ENCODE data around the gene EIF4H.
"Not testable (repeated sequence)": the region's sequence is repeated elsewhere in the genome, so short reads cannot be mapped to it uniquely, and the experiment has no call there.

The EIF4H gene

GRCh38 chr7:74173866-74174605 lies at the start of gene EIF4H:
Gene EIF4H (plus strand): TSS chr7:74174356. CDS start chr7:74174384, 28 bp downstream.
- peak; percentile 92 for DNase-seq (ENCODE audit: low spot score)

DNA sequence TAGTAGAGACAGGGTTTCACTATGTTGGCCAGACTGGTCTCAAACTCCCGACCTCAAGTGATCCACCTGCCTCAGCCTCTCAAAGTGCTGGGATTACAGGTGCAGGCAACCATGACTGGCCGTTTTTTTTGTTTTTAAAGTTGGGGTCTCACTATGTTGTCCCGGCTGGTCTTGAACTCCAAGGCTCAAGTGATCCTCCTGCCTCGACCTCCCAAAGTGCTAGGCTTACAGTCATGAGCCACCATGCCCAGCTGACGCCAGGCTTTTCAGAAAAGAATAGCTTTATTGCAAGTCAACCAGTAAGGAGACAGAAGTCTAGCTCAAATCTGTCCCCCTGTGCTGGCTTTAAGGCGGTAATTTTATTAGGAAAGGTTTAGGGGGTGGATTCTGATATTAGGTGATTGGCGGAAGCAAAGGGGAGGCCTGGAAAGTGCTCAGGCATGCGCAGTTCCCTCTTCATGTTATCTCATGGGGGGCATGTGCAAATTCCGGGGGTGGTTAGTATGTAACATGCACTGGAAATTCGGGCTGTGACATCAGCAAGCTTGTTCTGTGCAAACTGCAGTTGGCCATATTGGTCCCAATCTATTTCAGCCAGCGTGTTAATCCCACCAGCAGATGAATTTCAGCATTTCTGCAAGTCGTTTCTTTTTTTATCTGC lies 47.8 kb upstream of the EIF4H start:
- no peak for DNase-seq (ENCODE audit: low spot score)

DNA sequence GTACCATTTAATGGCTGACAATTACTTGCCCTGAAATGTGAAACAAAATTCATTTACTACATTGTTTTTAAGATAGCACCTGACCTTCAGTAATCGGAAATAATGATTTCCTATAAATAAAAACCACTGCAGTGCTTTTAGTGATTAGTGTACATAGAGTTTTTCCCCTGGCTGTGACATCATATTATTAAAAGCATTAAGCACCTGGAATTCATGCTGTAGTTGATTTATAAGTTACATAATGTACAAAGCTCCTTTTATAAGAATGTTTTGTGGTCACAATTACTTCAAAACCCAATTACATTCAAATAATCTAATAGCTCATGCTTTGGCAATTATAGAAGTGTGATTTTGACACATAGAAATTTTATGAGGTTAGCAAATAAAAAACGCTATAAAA lies 44.3 kb upstream of the EIF4H start:
- DNase-seq (ENCODE audit: low spot score), result no peak

DNA sequence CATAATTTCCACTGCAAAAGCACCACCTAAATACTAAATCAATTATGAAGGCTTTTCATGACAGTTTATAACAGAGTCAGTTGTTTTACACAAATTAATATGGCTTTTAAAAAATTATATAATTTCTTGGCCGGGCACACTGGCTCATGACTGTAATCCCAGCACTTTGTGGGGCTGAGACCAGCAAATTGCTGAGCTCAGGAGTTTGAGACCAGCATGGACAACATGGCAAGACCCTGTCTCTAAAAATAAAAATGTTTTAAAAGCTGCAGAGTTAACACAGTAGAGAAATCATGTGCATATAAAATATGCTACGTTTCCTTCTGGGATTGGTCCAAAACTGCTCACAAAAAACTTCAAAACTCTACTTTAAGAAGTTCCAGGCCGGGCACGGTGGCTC lies 43.6 kb upstream of the EIF4H start:
- DNase-seq (ENCODE audit: low spot score), result no peak

DNA sequence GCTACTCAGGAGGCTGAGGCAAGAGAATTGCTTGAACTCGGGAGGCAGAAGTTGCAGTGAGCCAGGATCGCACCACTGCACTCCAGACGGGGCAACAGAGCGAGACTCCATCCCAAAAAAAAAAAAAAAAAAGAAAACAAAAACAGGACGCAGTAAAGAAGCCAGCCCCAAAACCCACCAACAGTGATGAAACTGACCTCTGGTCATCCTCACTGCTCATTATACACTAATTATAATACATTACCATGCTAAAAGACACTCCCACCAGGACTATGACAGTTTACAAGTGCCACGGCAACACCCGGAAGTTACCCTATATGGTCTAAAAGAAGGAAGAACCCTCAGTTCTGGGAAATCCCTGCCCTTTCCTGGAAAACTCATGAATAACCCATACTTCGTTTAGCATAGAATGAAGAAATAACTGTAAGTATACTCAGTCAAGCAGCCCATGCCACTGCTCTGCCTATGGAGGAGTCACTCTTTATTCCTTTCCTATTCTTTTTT lies 40.0 kb upstream of the EIF4H start:
- DNase-seq (ENCODE audit: low spot score), result no peak

- no peak for DNase-seq (ENCODE audit: low spot score)
These were observed 35.8 kb upstream of the EIF4H start for GRCh38 chr7:74138334-74138867.

DNA sequence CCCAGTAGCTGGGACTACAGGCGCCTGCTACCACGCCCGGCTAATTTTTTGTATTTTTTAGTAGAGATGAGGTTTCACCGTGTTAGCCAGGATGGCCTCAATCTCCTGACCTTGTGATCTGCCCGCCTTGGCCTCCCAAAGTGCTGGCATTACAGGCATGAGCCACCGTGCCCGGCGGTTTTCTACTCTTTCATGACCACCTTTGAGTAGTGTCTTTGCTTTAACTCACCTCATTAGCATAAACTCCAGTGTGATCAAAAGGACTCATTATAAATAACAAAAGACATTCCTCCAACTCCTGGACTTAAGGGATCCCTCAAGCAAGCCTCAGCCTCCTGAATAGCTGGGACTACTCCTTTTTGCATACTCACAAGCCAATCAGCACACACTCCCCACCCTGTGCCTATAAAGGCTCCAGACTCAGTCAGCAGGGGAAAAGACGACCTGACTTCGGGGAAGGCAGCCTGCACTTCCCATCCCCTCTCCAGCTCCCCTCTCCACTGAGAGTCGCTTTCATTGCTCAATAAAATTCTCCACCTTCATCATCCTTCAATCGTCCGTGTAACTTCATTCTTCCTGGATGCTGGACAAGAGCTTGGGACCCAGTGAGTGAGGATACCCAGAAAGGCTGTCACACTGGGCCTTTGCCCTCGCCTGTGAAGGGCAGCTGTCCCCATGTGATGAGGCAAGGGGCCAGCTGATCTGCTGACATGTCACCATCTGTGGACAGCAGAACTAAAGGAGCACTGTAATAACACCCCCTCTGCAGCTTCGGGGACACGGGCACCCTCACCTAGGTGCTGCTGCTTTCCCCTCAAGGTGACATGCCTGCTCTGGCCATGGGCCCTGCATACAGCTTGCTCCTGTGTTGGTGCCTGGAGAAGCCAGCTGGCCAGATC lies 35.0 kb upstream of the EIF4H start:
- peak; percentile 10 for DNase-seq (ENCODE audit: low spot score)

DNA sequence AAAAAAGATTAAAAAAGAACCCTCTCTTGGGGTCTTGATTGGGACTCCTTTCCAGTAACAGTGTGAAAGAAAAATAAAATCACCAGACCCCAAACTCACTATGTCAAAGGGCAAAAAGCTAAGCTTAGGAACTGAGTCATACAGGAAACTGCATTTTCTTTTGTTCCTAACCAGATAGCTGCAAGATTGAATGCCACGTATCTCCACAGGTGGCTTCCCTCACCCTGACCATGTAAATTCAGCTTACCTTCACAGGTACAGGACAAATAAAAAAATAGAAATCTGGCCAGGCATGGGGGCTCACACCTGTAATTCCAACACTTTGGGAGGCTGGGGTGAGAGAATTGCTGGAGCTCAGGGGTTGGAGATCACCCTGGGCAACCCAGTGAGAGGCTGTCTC lies 32.5 kb upstream of the EIF4H start:
- no peak for DNase-seq (ENCODE audit: low spot score)

- no peak for DNase-seq (ENCODE audit: low spot score)
These were observed 30.8 kb upstream of the EIF4H start for GRCh38 chr7:74143383-74143782.

- no peak for DNase-seq (ENCODE audit: low spot score)
These were observed 25.7 kb upstream of the EIF4H start for GRCh38 chr7:74148491-74148890.

DNA sequence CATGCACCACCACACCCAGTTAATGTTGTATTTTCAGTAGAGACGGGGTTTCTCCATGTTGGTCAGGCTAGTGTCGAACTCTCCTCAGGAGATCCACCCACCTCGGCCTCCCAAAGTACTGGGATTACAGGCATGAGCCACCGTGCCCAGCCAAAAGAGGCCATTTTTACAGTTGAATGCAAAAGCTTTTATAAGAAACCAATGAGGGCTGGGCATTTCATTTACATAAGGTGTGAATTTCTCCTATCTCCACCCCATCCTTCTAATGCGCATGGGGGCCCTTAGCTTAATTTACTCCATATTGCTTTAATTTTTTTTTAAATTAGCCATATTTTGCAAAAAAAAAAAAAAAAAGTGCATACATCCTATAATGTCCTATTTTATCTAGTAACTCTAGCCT lies 25.1 kb upstream of the EIF4H start:
- no peak for DNase-seq (ENCODE audit: low spot score)

DNA sequence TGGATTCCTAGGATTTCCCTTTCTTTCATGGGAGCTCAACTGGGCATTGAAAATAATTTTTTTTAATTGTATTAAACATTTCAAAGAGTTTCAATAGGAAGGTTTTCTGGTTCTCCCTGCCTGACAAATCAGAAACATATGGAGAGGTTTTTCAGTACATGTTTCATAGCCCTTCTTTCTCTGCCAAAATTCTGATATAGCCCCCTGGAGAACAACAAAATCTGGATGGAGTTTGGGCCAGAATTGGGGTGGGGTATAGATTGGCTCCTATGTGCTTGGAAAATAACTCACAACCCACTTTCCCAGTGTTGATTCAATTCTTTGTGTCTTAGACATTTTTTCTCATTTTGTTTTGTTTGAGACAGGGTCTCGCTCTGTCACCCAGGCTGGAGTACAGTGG lies 24.6 kb upstream of the EIF4H start:
- no peak for DNase-seq (ENCODE audit: low spot score)

DNA sequence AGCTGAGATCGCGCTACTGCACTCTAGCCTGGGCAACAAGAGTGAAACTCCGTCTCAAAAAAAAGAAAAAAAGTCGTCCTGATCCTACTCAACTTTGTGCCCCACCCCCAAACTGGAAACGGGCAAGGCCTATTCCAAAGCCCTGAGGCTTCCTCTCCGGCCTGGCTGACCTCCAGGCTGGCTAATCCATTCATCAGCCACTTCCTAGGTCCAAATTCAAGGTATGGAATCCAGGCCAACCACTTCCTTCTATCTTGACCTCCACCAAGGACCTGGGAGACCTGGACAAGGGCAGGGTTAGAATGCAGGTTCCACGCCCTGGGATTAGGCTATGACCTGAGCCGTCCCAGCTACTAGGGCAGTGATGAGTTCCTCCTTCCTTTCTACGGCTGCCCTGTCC lies 20.4 kb upstream of the EIF4H start:
- DNase-seq (ENCODE audit: low spot score), result no peak

DNA sequence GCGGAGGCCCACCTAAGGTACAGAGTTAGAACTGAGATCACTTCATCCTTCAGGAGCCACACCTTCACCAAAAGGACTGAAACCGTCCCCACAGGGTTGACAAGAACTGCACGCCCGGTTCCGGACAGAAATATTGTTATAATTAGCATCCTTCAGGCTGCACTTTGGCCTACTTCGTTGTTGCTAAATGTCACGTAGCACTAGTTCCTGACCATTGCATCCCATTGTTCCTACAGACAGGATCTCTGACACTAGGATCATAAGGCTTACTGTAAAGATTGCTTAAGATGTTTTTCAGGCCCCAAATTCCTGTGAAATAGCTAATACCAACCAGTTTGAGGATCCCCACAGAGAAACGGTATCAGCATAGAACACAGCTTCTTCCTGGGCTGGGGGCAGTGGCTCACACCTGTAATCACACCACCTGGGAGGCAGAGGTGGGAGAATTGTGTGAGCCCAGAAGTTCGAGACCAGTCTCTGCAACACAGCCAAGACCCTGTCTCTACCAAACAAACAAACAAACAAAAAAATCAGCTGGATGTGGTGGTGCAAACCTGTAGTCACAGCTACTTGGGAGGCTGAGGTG lies 18.3 kb upstream of the EIF4H start:
- DNase-seq (ENCODE audit: low spot score), result no peak

- DNase-seq (ENCODE audit: low spot score), result no peak
These were observed 16.6 kb upstream of the EIF4H start for GRCh38 chr7:74157605-74158004.

- DNase-seq (ENCODE audit: low spot score), result no peak
These were observed 9.1 kb upstream of the EIF4H start for GRCh38 chr7:74164985-74165456.

DNA sequence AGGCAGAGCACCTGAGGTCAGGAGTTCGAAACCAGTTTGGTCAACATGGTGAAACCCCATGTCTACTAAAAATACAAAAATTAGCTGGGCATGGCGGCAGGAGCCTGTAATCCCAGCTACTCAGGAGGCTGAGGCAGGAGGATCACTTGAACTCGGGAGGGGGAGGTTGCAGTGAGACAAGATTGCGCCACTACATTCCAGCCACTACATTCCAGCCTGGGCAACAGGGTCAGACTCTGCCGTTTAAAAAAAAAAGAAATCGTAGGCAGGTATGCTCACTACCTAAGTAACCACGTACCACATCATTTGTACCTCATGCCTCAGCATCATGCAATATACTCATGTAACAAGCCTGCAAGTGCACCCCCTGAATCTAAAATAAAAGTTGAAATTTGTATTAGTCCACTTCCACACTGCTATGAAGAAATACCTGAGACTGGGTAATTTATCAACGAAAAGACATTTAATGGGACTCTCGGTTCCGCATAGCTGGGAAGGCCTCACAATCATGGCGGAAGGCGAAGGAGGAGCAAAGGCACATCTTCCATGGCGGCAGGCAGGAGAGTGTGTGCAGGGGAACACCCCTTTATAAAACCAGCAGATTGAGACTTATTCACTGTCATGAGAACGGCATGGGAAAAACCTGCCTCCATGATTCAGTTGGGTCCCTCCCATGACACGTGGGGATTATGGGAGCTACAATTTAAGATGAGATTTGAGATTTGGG lies 8.1 kb upstream of the EIF4H start:
- no peak for DNase-seq (ENCODE audit: low spot score)

DNA sequence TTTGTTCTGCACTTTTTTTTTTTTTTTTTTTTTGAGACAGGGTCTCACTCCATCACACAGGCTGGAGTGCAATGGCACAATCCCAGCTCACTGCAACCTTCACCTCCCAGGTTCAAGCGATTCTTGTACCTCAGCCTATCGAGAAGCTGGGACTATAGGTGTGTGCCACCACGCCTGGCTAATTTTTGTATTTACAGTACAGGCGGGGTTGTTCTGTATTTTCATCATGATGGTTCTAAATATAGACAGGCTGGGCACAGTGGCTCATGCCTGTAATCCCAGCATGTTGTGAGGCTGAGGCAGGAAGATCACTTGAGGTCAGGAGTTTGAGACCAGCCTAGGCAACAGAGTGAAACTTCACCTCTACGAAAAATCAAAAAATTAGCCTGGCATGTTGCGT lies 6.8 kb upstream of the EIF4H start:
- not testable (repeated sequence) for DNase-seq (ENCODE audit: low spot score)

- no peak for DNase-seq (ENCODE audit: low spot score)
These were observed 1.1 kb upstream of the EIF4H start for GRCh38 chr7:74173074-74173473.

- no peak for DNase-seq (ENCODE audit: low spot score)
These were observed 678 bp upstream of the EIF4H start for GRCh38 chr7:74173491-74173865.

GRCh38 chr7:74174606-74175082 lies 488 bp downstream of the EIF4H start:
- peak; percentile 32 for DNase-seq (ENCODE audit: low spot score)

Data from globus pallidus (tissue), 1 donor.